ENCODE measurements around the gene PRDM5. TPM values are rescaled to one million over a fixed set of nuclear protein-coding genes. Genes with fewer than 3 reads are reported as not detected.

PRDM5 gene
- total RNA-seq, 1 donor from 2014 or later, result 8.0 TPM

DNA sequence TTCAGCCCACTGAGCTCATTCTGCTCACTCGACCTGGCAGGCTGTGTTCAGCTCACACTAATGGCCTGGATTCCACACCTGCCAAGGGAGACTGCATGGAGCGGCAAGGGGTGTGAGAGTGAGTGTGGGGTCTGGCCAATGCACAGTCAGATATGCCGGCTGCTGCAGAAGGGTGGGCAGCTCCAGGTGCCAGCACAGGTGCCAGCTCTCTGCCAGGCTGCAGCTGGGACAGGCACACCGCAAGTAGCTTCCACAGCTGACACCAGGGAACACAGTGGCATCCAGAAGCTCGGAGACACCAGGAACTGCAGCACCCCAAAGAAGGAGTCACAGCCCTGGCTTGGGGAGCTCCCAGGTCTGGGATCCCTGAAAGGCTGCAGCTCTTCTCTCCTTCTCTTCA is 83.7 kb downstream of the PRDM5 start:
- intact Hi-C loops (cut with DNase I), result no loop called here
- no peak for DNase-seq
- no peak for ATAC-seq (ENCODE audit: poor library complexity)

DNA sequence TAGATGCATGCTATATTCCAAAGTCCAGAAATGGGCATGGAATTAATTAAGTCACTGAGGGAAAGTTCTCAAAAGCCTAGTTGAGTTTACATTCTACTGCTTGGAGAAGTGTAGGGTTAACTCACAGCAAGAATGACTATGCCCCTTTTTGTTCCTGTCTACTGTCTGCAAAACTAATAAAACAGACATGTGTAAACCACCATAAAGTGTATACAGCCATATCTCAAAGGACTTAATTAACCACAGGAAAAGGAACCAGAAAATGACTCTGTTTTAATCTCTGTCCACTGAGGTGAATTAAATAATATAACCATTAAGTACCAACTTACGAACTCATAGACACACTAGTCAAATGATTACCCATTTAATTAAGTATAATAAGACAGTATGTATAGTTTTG is 84.9 kb downstream of the PRDM5 start:
- DNase-seq, result no peak
- ATAC-seq (ENCODE audit: poor library complexity), result no peak
- intact Hi-C loops (cut with DNase I), result no loop called here

DNA sequence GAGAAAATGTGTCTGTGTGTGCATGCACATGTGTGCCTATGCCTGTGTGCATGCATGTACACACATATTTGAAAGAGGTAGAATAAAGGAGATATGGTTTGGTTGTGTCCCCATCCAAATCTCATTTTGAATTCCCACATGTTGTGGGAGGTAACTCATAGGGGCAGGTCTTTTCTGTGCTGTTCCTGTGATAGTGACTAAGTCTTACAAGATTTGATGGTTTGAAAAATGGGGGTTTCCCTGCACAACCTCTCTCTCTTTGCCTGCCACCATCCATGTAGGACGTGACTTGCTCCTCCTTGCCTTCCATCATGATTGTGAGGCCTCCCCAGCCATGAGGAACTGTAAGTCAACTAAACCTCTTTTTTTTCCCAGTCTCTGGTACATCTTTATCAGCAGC is 87.2 kb downstream of the PRDM5 start:
- DNase-seq (no peak), ATAC-seq (ENCODE audit: poor library complexity) (no peak)
- intact Hi-C loops (cut with DNase I), result no loop called here

DNA sequence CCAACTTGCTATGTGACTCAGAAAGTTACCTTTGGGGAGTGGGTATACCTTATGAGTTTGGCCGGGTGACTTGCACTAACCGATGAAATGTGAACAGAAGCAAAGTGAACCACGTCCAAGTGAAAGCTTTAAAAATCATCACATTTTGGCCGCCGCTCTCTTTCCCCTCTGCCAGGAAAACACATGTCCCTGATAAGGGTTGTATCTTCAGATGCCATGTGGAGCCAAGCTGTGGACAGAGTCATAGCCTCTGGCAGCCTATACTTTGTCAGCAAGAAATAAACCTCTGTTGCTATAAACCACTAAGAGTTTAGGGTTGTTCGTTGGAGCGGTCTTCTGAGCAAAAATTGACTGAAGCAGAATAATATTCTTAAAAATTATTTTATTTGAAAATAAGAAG is 92.3 kb downstream of the PRDM5 start:
- DNase-seq, result peak; percentile 57
- ATAC-seq (ENCODE audit: poor library complexity), result peak; percentile 96
- intact Hi-C loops (cut with DNase I), result no loop called here

DNA sequence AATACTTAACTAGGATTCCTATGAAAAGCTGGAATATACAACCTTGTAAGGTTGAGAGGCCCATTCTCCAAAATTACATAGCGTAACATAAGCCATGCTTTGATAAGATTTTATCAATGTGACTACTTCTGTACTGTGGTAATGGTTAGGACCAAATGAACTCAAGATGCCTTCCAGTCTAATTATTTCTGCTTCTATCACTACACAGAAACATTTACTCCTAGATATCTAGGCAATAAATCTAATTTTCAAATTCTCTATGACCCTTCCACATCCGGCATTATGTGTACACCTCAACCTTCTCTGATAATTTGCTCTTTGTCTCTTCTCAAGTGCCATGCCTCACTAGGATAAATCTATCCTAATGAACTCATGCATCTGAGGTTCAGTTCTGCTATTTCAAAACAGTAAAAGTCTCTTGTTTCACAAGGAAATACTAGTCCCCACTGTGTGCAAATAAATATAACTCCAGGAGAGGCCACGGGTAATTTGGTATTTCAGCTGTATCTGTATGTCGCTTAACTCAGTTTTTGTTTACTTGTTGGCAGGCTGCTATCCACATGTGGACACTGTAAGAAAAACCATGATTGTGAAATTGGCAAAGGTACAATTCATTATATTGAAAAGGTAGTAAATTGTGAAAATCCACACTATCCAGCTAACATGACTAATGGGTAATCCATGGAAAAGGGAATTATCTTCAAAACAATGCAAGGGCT is 93.3 kb downstream of the PRDM5 start:
- intact Hi-C loops (cut with DNase I), result no loop called here
- DNase-seq (no peak), ATAC-seq (ENCODE audit: poor library complexity) (no peak)

DNA sequence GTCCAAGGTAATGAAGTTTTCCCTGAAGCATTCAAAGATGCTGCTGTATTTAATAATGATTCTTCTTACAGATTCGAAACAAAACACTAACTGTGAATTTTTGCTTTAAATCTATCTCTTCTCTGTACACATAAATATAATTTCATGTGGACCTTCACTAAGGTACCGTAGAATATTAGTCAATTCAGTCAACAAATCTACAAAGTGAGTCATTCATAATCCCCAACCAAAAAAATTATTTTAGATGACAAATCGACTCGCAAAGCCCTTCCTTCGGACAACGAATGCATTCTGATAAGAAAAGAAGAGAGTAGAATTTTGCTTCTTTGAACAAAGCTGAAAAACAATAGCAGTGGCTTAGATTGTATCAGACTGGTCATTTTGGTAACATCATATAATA is 95.7 kb downstream of the PRDM5 start:
- ATAC-seq (ENCODE audit: poor library complexity) (no peak), DNase-seq (no peak)
- intact Hi-C loops (cut with DNase I), result no loop called here

DNA sequence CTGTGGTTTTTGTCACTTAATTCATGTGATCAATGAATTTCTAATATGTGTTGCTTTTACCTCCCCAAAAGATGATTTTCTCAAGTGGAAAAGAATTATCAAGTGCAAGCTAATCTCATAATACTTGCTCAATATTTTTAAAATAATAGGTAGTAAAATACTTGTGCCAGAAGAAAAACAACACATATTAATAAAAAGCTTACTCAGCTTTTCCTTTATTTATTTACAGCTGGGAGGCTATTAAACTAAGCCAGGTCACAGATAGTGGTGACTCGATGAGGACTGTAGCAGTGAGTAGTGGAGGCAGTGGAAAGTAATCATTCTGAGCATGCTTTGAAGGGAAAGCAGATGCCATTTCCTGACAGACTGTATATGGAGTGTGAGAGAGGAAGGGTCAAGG is 96.1 kb downstream of the PRDM5 start:
- intact Hi-C loops (cut with DNase I), result no loop called here
- DNase-seq (no peak), ATAC-seq (ENCODE audit: poor library complexity) (no peak)

DNA sequence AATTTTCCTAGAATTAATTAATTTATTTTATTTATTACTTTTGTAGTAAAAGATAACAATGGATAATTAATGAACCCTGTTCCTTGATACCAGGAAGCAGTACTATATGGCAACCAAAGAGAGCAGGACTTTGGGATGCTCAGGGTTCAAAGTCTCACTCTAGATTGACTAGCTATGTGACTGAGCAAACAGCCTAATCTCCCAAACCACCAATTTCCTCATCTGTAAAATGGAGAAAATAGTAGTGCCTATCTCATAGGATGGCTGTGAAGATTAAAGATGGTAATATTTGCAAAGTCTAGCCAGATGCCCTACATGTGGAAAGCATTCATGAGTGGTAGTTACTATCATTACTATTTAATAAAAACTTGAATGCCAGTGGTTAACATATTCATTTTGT is 97.6 kb downstream of the PRDM5 start:
- intact Hi-C loops (cut with DNase I), result no loop called here
- ATAC-seq (ENCODE audit: poor library complexity) (no peak), DNase-seq (no peak)

DNA sequence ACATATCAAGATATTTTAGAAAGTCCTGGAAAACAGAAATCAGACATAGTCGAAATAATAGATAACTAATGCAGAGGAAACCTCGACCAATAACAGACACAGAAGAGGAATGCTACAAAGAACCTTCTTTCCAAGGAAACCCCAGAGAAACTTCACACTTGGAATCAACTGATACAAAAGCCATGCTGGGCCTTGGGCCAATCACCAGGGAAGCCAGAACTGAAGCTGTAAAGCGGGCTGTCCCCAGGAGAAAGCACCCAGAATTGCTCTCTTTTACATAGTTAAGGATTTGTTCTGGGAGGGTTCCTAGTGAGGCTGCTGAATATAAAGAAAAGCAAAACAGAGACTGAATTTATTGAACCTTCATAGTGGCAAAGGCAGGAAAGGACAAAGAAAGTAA is 100.5 kb downstream of the PRDM5 start:
- peak; percentile 18 for ATAC-seq (ENCODE audit: poor library complexity)
- peak; percentile 24 for DNase-seq
- intact Hi-C loops (cut with DNase I), result no loop called here

DNA sequence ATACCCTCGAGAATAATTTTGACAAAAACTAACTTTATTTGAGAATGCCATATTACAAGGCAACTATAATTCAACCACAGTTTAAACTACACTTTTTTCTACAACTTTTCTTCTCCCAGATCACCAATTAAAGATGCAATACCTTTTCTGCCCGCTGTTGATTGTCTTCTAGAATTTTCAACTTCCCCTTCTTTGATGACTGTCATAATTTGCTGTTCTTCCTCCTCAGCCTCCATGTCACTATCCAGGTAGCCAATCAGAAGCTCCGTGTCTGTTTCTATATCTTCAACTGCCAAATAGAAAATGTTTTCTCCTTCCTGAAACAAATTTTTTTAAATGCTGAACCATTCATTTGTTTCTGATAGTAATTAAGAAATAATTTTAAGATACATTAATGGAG is 101.5 kb downstream of the PRDM5 start:
- intact Hi-C loops (cut with DNase I), result no loop called here
- DNase-seq, result no peak
- ATAC-seq (ENCODE audit: poor library complexity), result no peak

DNA sequence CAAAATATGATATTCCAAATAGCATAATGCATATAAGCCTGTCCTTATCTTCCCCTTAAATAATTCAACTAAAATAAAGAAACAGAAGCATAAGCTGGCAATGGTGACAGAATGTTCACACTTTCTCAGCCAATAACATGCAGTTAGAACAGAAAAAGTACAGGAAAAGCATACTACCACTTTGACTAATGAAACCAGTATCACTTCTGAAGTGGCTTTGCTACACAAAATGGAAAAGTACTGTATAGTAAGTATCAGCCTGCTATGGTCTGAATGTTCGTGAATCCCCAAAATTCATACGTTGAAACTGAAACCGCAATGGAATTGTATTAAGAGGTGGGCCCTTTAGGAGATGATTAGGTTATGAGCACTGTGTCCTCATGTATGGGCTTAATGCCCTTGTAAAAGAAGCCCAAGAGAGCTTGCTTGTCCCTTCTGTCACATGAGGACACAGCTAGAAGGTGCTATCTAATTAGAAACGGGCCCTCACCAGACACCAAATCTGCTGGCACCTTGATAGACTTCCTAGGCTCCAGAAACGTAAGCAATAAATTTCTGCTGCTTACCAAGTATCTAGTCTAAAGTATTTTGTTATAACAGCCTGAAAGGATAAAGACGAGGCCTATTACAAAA is 102.6 kb downstream of the PRDM5 start:
- intact Hi-C loops (cut with DNase I), result no loop called here
- DNase-seq, result no peak
- peak; percentile 53 for ATAC-seq (ENCODE audit: poor library complexity)

DNA sequence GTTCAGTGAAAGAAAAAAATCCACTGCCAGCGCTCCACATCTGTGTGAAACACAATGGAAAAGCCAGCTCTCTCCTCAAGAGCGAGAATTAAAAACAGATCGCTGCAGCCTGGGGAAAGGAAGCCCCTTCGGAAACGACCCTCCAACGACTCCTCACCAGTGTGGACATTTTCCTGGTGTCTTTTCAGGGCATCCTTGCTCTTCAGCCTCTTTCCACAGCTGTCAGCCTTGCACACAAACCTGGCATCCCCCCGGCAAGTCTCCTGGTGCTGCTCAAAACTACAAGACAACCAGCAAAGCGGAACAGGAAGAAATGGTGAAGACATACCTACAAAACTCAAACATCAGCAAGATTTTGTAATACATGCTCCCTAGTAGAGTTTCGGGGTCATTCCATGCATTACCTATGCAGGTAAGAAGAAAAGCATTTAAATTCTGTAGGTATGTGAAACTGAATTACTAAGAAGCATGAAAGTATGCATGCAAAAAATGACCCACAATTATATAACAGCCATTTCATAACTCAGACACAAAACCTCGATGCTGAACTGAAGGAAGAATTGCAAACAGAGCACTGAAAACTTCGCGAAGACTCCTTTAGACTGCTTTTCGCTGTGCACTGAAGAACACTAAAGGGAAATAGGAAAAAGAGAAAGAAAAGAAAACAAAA is 106.1 kb downstream of the PRDM5 start:
- intact Hi-C loops (cut with DNase I), result no loop called here
- no peak for DNase-seq
- ATAC-seq (ENCODE audit: poor library complexity), result no peak

DNA sequence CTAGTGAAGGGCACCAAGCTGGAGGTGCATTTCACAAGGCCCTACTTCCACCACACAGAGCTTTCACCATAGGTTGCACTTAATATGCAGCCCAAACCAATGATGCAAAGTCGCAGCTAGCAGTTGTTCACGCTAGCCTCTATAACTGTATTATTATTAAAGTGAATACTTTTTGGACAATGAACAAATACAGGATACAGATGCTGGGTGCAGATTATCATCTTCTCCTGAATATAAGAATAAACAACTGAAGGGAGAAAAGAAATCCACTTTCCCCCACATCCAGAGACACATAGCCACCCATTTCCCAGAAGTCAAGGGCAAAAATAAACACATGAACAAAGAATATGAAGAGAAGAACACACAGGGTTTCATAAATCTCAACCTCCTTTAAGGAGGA is 107.2 kb downstream of the PRDM5 start:
- intact Hi-C loops (cut with DNase I), result no loop called here
- ATAC-seq (ENCODE audit: poor library complexity) (no peak), DNase-seq (no peak)

DNA sequence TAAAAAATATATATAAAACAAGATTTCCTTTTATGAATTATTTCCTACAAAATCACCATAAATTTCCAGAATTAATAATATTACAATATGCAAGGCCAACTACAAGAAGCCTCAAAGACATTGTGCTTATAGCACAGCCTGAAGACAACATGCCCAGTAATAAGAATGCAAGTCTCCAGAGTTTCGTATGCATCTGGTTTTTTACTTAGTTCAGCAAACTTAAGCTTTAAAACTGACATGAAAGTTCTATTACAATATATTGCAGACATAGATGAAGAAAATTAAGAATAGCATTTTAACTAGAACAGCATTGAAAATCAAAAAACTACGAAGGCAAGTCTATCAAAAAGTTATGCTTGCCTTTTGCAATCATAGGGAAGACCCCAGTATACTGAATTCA is 107.6 kb downstream of the PRDM5 start:
- no peak for DNase-seq
- intact Hi-C loops (cut with DNase I), result no loop called here
- no peak for ATAC-seq (ENCODE audit: poor library complexity)

DNA sequence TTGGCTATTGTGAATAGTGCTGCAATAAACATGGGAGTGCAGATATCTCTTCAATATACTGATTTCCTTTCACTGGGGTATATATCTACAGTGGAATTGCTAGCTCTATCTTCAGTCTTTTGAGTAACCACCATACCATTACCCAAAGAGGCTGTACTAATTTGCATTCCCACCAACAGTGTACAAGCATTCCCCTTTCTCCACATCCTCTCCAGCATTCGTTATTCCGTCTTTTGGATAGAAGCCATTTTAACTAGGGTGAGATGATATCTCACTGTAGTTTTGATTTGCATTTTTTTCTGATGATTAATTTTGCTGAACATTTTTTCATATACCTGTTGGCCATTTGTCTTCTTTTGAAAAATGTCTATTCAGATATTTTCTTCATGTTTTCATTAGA is 110.3 kb downstream of the PRDM5 start:
- no peak for ATAC-seq (ENCODE audit: poor library complexity)
- intact Hi-C loops (cut with DNase I), result no loop called here

DNA sequence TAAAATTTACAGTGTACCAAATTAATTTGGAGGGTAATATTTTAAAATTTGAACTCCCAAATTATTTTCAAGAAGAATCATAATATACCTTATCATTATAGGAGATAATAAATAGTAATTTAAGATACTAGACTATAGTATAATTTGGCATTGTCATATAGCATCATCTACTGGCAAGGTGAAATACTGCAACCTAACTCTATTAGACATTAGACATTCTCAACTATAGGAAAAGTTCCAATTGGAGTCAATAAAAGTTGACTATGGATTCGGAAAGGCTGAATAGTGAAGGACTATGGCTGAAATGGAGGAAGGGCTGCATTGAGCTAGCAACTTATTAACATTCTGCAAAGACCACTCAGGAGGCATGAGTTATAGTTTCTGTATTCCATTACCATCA is 113.0 kb downstream of the PRDM5 start:
- intact Hi-C loops (cut with DNase I), result no loop called here
- DNase-seq (no peak), ATAC-seq (ENCODE audit: poor library complexity) (no peak)

More for the DNA sequence above, 110.3 kb downstream of the PRDM5 start:
- no peak for DNase-seq

DNA sequence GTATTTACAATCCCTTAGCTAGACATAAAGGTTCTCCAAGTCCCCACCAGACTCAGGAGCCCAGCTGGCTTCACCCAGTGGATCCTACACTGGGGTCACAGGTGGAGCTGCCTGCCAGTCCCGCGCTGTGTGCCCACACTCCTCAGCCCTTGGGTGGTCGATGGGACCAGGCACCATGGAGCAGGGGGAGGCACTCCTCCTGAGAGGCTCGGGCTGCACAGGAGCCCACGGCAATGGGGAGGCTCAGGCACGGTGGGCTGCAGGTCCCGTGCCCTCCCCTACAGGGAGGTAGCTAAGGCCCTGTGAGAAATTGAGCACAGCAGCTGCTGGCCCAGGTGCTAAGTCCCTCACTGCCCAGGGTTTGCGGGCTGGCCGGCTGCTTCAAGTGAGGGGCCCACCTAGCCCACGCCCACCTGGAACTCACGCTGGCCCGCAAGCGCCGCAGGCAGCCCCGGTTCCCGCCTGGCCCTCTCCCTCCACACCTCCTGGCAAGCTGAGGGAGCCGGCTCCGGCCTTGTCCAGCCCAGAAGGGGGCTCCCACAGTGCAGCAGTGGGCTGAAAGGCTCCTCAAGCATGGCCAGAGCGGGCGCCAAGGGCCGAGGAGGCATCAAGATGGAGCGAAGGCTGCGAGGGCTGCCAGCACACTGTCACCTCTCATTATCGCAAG is 113.9 kb downstream of the PRDM5 start:
- intact Hi-C loops (cut with DNase I), result no loop called here
- no peak for ATAC-seq (ENCODE audit: poor library complexity)
- DNase-seq, result no peak

DNA sequence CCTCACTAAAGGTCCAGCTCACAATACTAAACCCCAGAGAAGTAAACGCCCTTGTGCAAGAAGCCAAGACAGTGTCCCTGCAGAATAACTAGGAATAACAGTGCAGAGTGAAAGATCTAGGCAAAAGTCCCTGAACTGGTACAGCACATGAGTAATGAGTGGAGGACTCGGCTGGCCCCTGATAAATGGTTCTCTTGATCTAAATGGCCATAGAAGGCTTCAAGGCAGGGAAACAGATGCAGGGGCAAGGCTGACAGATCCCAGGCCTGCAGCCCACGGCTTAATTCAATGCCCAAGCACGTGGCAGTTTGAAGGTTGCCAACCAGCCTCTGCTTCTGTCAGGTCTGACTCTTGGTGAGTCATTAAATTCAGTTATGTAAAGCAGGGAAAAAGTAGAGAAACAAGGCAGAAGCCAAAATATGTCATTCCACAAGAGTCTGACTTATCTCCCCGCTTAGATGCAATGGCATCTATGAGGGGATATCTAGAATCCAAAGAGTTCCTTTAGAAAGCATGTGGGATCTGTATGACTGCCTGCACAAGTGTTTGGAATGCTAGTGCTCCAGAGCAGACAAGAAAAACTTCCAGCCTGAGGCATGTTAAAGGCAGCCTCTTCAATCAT is 121.3 kb downstream of the PRDM5 start:
- DNase-seq (peak; percentile 66), ATAC-seq (ENCODE audit: poor library complexity) (peak; percentile 96)
- intact Hi-C loops (cut with DNase I), result no loop called here

DNA sequence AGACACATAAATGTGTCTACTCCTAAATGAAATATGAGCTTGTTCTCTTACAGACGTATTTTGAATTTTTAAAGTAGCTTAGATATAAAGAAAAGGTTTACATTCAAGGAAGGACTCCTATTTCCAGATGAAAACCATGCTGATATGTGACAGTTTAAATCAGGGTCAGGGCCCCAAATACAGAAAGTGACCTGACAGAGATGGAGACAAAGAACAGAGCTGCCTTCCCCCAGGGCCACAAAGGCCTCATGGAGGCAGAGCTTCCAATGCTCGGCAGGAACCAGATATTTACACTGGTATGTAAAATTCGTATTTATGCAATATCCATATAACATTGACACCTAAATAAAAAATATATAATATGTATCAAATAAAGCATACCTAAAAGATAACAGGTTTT is 124.0 kb downstream of the PRDM5 start:
- intact Hi-C loops (cut with DNase I), result no loop called here
- no peak for ATAC-seq (ENCODE audit: poor library complexity)
- DNase-seq, result no peak

Data from Right ventricle myocardium superior (tissue), 1 donor.